Ramos (cell line): ENCODE results near the gene PGAP3.

ENCODE experiments used
- in situ Hi-C: fragments of 300-500 bp; cut with MboI; formaldehyde crosslinking; loops from one replicate; pipeline ENCODE4 v1.14.3; 2022; ENCODE audit warnings: low sequenced_read_pairs; ENCODE audit not compliant: unreplicated experiment

Gene PGAP3

DNA sequence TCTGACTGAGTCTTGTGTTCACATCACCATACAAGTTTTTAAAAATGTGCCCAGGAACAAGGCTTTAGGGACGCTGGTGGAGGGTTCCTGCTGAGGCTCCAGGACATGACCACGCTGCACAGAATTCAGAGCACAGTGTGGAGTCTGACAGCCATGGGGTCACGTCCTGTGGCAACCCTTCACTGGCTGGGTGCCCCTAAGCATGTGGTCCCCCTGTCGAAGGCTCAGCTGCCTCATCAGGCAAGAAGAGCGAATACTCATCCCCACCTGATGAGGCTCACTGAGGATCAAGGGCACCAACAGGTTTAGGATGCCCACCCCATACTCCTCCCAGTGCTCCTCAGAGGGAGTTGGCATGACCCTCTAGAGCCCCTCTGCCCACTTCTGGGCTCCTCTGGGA lies 13.7 kb downstream of the PGAP3 start:
- in situ Hi-C loops = no loop called here

DNA sequence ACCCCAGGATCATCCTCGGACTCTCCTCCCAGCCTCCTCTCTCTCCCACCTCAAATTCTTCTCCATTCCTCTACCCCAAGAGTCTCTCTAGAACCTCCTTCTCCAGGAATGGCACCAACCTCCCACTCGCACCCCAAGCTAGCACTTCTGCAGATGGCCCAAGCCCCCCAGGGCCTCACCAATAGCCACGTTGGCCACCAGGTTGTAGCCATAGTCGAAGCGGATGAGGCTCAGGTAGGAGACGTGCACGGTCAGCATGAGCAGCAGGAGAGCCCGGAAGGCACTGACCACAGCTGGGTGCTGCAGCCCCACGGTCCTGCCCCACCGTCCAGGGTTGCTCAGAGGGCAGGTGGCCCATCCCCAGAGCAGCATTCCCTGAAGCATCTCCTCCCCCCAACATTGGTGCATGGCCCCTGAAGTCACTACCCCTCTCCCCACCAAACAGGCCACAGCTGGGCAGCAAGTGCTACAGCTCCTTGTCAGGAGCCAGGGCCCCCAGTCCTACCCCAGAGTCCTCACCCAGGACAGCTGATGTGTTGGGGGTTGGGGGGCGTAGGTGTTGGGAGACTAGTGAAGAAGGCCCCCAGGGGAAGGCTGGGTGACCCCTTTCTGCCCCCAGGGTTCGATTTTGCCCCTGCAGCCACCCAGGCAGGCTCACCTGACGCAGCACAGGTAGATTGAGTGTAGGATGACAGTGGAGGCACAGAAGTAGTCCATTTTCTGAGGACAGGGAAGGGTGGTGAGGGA lies 14.3 kb downstream of the PGAP3 start:
- in situ Hi-C loops = no loop called here

DNA sequence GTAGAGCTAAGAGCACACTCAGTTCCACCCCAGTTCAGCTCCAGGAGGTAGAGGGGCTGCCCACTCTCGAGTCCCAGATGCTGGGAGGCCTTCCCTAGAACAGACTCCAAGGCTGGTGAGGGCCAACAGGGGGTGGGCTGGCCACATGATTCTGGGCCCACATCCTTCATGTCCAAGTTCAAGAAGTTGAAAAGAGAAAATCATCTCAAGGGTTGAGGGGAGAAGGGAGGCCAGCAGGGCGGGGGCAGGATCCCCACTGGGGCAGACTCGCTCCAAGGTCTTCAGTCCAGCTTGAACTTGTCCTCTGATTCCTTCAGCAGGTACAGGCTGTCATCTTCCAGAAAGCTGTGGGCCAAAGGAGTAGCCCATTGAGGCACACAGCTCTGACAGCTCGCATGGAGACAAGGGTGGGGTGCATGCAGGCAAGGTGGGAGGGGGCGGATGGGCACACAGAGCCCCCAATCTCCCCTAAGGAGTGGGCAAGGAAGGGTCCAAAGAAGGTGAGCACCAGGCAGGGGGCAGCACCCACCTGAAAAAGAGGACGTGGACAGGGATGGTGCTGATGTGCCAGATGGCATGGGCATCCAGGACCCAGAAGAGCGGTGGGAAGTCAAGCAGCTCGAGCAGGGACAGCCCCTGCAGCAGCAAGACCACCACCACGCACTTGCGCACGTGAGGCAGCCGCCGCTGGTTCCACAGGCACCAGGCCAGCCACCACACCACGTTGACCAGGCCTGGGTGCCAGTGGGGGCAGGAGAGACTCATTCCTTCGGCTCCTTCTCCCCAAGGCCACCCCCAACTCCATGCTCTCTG lies 15.1 kb downstream of the PGAP3 start:
- in situ Hi-C loops = no loop called here

DNA sequence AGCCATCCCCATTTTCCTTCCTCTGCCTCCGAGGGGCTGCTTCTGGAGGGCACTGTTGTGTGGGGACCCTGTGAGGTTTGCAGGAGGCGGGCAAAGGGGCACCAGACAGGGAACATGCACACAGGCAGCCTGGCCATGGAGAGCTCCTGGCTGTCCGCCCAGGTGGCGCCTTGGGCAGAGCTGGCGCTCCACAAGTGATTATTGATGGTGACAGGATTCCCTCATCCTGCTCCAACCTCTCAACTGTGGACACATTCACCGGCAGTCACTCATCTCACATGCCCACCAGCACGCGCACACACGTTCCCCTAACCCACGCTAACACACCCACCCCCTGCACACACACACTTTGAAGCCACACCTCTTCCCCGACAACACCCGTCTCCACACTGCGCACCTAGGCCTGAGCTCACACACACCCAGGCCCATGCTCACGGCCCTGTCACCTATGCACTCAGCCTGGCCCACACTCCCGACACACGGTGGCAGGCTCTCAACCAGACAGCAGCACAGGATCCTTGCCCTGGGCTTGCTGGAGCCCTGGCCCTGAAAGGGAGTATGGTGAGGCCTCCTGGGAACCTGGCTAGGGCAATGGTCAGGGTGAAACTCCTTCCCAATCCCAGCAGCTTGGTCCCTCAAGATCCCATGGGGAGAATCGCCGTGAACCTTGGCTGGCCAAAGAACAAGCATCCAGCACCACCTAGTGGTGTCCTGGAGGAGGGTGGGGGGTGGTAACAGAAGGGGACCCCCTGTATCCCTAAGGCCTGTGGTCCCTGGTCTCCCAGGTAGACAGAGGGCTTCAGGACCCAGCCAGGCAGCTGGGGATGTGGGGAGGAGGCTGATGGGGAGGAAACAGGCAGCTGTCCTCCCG lies 16.0 kb downstream of the PGAP3 start:
- in situ Hi-C loops = no loop called here

DNA sequence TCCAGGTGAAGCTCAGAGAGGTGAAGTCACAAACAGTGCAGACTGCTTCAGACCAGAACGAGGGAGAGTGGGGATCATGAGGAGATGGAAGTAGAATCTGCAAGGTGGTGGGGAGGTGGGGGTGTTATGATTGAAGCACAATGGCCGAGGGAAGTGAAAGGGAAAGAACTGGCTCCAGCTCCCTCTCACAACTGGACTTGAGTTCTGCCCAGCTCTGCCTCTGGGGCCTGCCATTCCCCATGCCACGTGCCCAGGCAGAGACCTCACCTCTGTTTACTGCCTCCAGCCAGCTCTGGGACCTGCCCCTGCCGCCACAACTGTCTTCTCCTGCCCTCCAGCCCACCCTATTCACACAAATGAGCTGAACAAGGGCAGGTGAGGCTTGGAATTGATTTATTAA lies 17.1 kb downstream of the PGAP3 start:
- in situ Hi-C loops = no loop called here

DNA sequence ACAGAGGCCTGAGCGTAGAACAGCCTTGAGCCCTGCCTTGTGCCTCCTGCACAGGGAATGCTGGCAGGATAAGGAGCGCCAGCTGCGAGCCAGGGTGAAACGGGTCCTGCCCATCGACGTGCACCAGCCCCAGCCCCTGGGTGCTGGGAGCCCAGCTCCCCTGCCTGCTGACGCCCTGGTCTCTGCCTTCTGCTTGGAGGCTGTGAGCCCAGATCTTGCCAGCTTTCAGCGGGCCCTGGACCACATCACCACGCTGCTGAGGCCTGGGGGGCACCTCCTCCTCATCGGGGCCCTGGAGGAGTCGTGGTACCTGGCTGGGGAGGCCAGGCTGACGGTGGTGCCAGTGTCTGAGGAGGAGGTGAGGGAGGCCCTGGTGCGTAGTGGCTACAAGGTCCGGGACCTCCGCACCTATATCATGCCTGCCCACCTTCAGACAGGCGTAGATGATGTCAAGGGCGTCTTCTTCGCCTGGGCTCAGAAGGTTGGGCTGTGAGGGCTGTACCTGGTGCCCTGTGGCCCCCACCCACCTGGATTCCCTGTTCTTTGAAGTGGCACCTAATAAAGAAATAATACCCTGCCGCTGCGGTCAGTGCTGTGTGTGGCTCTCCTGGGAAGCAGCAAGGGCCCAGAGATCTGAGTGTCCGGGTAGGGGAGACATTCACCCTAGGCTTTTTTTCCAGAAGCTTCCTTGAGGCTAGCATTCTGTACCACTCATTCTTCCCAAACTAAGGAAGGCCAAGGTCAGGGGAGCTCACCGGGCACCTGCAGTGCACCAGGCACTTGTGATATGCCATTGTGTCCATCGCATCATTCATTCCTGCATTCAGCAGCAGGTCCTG lies 17.7 kb downstream of the PGAP3 start:
- in situ Hi-C loops = no loop called here

DNA sequence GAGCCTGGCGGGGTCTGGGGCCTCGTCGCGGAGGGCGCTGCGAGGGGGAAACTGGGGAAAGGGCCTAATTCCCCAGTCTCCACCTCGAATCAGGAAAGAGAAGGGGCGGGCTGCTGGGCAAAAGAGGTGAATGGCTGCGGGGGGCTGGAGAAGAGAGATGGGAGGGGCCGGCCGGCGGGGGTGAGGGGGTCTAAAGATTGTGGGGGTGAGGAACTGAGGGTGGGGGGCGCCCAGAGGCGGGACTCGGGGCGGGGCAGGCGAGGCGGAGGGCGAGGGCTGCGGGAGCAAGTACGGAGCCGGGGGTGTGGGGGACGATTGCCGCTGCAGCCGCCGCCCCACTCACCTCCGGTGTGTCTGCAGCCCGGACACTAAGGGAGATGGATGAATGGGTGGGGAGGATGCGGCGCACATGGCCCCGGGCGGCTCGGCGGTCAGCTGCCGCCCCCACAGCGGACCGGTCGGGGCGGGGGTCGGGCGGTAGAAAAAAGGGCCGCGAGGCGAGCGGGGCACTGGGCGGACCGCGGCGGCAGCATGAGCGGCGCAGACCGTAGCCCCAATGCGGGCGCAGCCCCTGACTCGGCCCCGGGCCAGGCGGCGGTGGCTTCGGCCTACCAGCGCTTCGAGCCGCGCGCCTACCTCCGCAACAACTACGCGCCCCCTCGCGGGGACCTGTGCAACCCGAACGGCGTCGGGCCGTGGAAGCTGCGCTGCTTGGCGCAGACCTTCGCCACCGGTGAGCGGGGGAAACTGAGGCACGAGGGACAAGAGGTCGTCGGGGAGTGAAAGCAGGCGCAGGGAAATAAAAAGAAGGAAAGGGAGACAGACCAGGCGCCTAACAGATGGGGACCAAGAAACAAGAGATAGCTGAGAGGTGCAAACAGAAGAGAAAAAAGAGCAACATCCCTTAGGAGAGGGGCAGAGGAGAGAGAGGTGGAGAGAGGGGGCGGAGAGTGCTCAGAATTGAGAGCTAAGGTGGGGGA lies 19.6 kb downstream of the PGAP3 start, which contains the start of gene PNMT:
TSS of gene PNMT (plus strand) at position 509 of the 980 bp plus-strand sequence. CDS start at position 532, 23 bp downstream.
- in situ Hi-C loops = no loop called here

DNA sequence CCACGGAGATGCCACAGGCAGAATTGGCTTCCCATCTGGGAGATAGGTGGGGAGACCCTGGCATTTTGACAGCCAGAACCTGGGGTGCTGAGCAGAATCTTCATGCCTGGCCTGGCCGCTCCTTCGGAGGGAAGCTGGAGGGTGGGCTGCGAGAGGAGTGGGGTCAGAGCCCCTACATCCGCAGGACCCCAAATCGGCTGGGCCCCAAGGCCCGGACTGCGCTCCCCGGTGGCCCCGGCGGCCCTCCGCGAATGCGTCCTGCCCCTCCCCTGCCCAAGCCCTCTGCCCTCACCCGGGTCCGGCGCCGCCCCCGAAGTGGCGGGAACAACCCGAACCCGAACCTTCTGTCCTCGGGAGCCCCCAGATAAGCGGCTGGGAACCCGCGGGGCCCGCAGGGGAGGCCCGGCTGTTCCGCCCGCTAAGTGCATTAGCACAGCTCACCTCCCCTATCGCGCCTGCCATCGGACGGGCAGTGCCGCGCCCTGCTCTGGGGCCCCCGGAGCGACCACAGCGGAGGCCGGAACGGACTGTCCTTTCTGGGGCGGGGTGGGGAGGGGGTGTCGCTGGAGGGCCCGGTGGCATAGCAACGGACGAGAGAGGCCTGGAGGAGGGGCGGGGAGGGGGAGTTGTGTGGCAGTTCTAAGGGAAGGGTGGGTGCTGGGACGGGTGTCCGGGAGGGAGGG lies 20.5 kb downstream of the PGAP3 start:
- in situ Hi-C loops = no loop called here

DNA sequence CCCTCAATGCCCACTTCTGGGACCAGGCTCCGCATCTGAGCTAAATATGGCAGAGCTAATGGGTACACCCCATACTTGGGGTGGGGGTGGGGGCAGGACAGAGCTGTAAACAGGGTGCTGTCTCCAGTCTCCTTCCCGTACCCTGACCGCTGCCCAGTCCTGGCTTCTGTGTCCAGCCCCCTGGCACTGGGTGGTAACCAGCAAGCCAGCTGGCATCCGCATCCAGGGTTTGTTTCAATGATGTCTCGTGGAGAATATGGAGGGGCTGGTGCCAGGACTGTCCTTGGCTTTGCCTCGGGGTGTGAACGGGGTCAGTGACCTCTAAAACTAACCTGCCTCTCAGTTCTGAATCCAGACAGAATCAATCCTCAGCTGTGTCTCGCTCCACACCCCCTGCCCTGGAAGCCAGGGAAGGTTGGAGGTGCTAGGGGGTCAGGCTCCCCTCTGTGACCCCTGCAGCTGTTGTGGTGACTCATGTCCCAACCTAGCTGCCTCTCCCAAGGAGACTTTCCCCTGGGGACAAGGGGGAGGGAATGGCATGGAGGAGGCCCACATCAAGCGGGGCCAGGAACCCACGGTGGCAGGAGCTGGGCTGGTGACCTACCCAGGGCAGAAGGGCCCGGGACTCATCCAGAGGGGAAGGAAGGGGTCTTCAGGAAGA lies 21.1 kb downstream of the PGAP3 start:
- in situ Hi-C loops = no loop called here

DNA sequence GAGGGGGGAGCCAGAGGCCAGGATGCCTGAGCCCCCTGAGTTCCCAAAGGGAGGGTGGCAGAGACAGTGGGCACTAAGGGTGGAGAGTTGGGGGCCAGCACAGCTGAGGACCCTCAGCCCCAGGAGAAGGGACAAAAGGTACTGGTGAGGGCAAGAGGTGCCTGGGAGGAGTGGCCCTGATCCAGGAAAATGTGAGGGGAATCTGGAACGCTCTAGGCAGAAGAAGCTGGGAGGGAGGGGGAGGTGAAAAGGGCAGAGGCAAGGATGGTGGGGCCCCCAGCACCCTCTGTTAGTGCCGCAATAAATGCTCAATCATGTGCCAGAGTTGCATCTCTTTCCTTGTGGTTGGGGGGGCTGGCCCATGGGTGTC lies 21.6 kb downstream of the PGAP3 start:
- in situ Hi-C loops = no loop called here

DNA sequence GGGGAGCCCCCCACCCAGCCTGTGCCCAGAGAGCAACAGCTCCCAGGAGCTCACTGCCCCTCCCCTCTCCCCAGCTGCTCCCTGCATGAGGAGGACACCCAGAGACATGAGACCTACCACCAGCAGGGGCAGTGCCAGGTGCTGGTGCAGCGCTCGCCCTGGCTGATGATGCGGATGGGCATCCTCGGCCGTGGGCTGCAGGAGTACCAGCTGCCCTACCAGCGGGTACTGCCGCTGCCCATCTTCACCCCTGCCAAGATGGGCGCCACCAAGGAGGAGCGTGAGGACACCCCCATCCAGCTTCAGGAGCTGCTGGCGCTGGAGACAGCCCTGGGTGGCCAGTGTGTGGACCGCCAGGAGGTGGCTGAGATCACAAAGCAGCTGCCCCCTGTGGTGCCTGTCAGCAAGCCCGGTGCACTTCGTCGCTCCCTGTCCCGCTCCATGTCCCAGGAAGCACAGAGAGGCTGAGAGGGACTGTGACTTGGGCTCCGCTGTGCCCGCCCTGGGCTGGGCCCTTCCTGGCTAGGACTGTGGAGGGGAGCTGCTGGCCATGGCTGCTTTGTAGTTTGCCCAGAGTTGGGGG lies 22.1 kb downstream of the PGAP3 start:
- in situ Hi-C loops = no loop called here

DNA sequence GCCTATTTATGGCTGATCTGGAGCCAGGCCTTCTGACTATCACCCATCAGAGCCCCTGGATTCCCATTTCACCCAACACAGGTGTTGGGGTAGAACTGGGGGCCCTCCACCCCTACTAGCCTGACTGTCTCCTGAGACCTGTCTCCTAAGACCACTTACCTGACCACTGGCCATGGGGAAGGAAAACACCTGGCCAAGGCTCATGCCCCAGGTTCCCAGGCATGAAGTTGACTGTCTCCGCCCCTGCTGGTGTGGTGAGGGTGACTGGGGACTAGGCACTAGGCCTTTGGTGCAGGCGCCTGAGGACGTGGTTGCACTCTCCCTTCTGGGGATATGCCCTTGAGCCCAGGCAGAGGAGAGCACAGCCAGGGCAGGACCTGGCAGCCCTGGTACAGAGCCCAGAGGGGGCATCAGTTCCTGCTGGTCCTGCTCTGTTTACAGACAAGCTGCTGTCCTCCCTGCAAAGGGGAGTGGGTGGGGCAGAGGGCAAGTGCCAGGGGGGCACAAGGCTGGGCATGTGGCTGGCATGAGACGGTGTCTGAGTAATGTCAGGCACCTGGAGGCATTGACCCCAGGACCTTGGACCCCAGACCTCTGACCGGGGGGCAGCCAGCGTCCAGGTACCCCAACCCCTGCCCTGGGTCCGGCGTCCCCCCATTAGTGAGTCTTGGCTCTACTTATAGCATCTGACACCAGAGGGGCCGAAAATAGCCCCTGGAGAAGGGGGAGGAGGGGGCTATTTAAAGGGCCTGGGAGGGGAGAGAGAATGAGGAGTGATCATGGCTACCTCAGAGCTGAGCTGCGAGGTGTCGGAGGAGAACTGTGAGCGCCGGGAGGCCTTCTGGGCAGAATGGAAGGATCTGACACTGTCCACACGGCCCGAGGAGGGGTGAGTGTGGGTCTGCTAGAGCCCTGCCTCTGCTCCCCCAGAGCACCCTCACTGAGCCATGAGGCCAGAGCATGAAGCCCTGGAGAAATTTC lies 23.0 kb downstream of the PGAP3 start, which contains the start of gene TCAP:
TSS of gene TCAP (plus strand) at position 769 of the 981 bp plus-strand sequence. CDS start at position 780, 11 bp downstream.
- in situ Hi-C loops = no loop called here

DNA sequence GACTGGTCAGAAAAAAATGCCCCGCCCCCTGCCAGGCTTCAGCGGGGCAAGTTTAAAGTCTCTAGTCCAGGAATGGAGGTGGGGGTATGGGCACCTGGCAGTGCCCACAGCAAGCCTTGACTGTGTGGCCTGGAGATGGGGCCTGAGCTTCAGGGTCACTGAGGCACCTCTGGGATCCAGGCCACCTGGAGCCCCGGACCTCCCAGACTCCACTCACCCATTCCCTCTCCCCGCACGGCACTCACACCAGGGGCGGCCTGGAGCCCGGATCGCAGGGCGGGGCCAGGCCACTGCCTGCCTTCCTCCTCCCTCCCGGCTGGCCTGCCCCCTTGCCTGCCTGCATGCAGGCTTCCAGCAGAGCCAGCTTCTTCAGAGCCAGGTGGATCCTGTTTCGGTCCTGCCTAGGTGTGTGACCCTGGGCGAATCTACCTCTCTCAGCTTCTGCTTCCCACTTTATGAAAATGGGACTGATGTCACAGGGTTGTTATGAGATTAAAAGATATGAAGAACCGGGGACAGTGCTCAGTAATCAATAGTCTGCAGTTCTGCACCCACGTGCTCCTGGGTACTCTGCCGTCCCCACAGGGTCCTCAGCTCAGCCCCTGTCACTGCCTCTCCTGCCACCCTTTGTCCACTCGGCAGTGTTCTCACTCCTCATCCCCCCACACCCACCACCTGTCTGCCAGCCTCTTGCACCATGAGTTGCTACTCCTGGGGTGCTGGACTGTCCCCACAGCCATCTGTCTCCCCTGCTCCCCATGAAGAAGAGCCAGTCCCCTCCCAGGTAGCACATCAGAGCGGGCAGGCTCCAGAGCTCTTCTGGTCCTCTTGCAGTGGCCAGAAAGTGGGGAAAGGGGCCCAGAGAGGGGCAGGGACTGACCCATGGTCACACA lies 23.9 kb downstream of the PGAP3 start:
- in situ Hi-C loops = no loop called here

DNA sequence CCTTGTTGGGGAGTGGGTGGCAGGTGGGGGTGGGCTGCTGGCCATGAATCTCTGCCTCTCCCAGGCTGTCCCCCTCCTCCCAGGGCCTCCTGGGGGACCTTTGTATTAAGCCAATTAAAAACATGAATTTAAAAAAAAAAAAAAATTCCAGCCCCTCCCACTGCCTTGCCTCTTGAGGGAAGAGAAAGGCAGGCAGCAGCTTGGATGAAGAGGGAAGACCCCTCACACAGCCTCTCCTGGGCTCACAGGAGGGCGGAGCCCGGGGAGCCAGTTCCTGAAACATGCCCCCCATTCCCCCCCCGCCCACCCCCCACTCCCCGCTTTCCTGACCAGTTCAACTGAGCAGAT lies 24.5 kb downstream of the PGAP3 start:
- in situ Hi-C loops = no loop called here
